ENCODE data around the gene AOC2. TPM values are rescaled to one million over a fixed set of nuclear protein-coding genes. Genes with fewer than 3 reads are reported as not detected.
A peak's percentile ranks its signal among the peaks of the same experiment; 100 is the strongest.

The AOC2 gene
- total and polyA plus RNA-seq, 2 of the 13 experiments (the other 11 are each of a cell fraction or from before 2014, with no cell fraction given) = 1.2 to 3.3 TPM

DNA sequence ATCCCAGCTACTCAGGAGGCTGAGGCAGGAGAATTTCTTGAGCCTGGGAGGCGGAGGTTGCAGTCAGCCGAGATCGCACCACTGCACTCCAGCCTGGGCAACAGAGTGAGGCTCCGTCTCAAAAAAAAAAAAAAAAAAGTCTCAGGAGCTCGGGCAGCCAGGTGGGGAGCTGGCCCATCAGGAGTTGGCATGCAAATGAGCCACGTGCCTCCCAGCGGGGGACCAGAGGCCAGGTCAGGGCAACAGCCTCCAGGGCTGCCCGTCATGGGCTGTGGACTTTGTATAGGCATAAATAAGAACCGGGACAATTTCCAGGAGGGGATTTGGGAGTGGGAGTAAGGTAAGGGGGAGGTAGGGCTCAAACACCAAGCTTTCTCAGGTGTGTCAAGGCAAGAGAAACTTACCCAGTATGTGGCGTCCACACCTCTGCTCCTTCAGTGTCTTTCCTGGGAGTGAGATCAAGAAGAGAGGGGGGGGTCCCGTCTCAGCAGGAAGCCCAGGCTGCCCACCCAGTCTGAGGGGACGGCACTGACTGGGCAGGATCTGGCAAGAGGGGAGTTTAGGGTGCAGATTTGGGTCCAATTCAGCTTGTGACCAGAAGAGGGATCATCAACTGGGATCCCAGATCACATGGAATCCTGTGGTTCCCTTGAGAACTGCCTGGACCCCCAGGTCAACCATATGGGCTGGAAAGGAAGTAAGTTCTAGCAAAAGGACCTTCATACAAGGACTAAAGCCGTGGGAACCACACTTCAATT lies 33.9 kb downstream of the AOC2 start (continued):
- peak in 1 of 2 experiments; percentile 67; a peak in 2 of 4 replicates for TF ChIP-seq EP300 (IDR thresholded peaks at IDR 0.05; ENCODE audit: low read depth in 2 of 2, low read length in 2 of 2)
- TF ChIP-seq EP300 (CRISPR knock-in tag; IDR thresholded peaks at IDR 0.05; ENCODE audit: borderline replicate concordance) = no peak
- TF ChIP-seq, protein P1, sequence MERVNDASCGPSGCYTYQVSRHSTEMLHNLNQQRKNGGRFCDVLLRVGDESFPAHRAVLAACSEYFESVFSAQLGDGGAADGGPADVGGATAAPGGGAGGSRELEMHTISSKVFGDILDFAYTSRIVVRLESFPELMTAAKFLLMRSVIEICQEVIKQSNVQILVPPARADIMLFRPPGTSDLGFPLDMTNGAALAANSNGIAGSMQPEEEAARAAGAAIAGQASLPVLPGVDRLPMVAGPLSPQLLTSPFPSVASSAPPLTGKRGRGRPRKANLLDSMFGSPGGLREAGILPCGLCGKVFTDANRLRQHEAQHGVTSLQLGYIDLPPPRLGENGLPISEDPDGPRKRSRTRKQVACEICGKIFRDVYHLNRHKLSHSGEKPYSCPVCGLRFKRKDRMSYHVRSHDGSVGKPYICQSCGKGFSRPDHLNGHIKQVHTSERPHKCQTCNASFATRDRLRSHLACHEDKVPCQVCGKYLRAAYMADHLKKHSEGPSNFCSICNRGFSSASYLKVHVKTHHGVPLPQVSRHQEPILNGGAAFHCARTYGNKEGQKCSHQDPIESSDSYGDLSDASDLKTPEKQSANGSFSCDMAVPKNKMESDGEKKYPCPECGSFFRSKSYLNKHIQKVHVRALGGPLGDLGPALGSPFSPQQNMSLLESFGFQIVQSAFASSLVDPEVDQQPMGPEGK (CRISPR knock-in tag; IDR thresholded peaks at IDR 0.05) = peak; percentile 49; the same call in 1 of the 2 replicates
- TF ChIP-seq ZFP82 (CRISPR knock-in tag; IDR thresholded peaks at IDR 0.05; ENCODE audit: borderline replicate concordance) = no peak
- peak; percentile 39; the same call in 1 of the 2 replicates for TF ChIP-seq TBX2 (CRISPR knock-in tag; IDR thresholded peaks at IDR 0.05; ENCODE audit: borderline replicate concordance)
- TF ChIP-seq BHLHE40 (IDR thresholded peaks at IDR 0.05; ENCODE audit: low read length) = peak; percentile 81
- no peak for TF ChIP-seq KMT2B (CRISPR knock-in tag; IDR thresholded peaks at IDR 0.05)
- TF ChIP-seq ZNF468 (CRISPR knock-in tag; IDR thresholded peaks at IDR 0.05) = no peak
- no peak; the same call in 1 of the 2 replicates for TF ChIP-seq ZNF160 (CRISPR knock-in tag; IDR thresholded peaks at IDR 0.05)
- TF ChIP-seq ZNF253 (CRISPR knock-in tag; IDR thresholded peaks at IDR 0.05; ENCODE audit: borderline replicate concordance) = no peak
- peak; percentile 12; the same call in 1 of the 2 replicates for TF ChIP-seq STAG1 (CRISPR knock-in tag; IDR thresholded peaks at IDR 0.05)
- peak; percentile 51; the same call in 1 of the 2 replicates for TF ChIP-seq ZNF543 (CRISPR knock-in tag; IDR thresholded peaks at IDR 0.05)
- TF ChIP-seq HNF4G (IDR thresholded peaks at IDR 0.05; ENCODE audit: borderline replicate concordance, low read depth, low read length) = peak; percentile 75
- 0 out of 2 replicates have a peak, but pooled peaks have one; percentile 13 for TF ChIP-seq HNF4G (CRISPR knock-in tag; IDR thresholded peaks at IDR 0.05; ENCODE audit: borderline replicate concordance, low read depth)
- TF ChIP-seq ZNF382 (CRISPR knock-in tag; IDR thresholded peaks at IDR 0.05; ENCODE audit: borderline replicate concordance) = no peak
- peak; percentile 26; the same call in 1 of the 2 replicates for TF ChIP-seq GABPB1 (CRISPR knock-in tag; IDR thresholded peaks at IDR 0.05)
- no peak for TF ChIP-seq GZF1 (CRISPR knock-in tag; IDR thresholded peaks at IDR 0.05)
- TF ChIP-seq GATA4 (IDR thresholded peaks at IDR 0.05; ENCODE audit: borderline replicate concordance, low read depth) = no peak
- TF ChIP-seq, protein P2, sequence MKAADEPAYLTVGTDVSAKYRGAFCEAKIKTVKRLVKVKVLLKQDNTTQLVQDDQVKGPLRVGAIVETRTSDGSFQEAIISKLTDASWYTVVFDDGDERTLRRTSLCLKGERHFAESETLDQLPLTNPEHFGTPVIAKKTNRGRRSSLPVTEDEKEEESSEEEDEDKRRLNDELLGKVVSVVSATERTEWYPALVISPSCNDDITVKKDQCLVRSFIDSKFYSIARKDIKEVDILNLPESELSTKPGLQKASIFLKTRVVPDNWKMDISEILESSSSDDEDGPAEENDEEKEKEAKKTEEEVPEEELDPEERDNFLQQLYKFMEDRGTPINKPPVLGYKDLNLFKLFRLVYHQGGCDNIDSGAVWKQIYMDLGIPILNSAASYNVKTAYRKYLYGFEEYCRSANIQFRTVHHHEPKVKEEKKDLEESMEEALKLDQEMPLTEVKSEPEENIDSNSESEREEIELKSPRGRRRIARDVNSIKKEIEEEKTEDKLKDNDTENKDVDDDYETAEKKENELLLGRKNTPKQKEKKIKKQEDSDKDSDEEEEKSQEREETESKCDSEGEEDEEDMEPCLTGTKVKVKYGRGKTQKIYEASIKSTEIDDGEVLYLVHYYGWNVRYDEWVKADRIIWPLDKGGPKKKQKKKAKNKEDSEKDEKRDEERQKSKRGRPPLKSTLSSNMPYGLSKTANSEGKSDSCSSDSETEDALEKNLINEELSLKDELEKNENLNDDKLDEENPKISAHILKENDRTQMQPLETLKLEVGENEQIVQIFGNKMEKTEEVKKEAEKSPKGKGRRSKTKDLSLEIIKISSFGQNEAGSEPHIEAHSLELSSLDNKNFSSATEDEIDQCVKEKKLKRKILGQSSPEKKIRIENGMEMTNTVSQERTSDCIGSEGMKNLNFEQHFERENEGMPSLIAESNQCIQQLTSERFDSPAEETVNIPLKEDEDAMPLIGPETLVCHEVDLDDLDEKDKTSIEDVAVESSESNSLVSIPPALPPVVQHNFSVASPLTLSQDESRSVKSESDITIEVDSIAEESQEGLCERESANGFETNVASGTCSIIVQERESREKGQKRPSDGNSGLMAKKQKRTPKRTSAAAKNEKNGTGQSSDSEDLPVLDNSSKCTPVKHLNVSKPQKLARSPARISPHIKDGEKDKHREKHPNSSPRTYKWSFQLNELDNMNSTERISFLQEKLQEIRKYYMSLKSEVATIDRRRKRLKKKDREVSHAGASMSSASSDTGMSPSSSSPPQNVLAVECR (CRISPR knock-in tag; IDR thresholded peaks at IDR 0.05; ENCODE audit: borderline replicate concordance) = peak; percentile 61; the same call in 1 of the 2 replicates
- 0 out of 2 replicates have a peak, but pooled peaks have one; percentile 40 for TF ChIP-seq ZFP62 (CRISPR knock-in tag; IDR thresholded peaks at IDR 0.05)
- no peak for TF ChIP-seq MTA3 (CRISPR knock-in tag; IDR thresholded peaks at IDR 0.05)
- no peak for TF ChIP-seq NFE2L1 (CRISPR knock-in tag; IDR thresholded peaks at IDR 0.05; ENCODE audit: borderline replicate concordance)
- no peak for TF ChIP-seq ZNF644 (CRISPR knock-in tag; IDR thresholded peaks at IDR 0.05; ENCODE audit: low read depth)
- no peak for TF ChIP-seq CBX2 (IDR thresholded peaks at IDR 0.05; ENCODE audit: low read depth, low read length)
- TF ChIP-seq CBX2 (CRISPR knock-in tag; IDR thresholded peaks at IDR 0.05; ENCODE audit: low read depth) = no peak

All from HepG2 (cell line).